A673 (cell line): Measurements from ENCODE around the gene RDH16. TPM values are rescaled to one million over a fixed set of nuclear protein-coding genes. Genes with fewer than 3 reads are reported as not detected.

Experiments
- BruUV-seq: library from RNA; stranded (reverse); fragments of 400-500 nt; replicated peaks from 2 replicates; lab custom pipeline; 2021; lab: Mats Ljungman, UMichigan
- CTCF ChIA-PET: fragments of 300-600 bp; sonication (Branson Sonifier 250); formaldehyde crosslinking; loops from one replicate; lab custom pipeline; 2022; ENCODE audit warnings: antibody characterized with exemption; lab: Charles Lee
- POLR2A ChIA-PET: fragments of 300-600 bp; sonication (Branson Sonifier 250); formaldehyde crosslinking; loops from one replicate; lab custom pipeline; 2022; ENCODE audit warnings: antibody characterized with exemption; ENCODE audit not compliant: low non-redundant PET; lab: Charles Lee
- DNase-seq: peaks from one replicate; pipeline ENCODE4 v3.0.0-alpha.2; 2015; ENCODE audit warnings: low spot score
- H3K27ac ChIP-seq: fragments of 200-600 bp; sonication (generic); 2 replicates; pipeline ENCODE4 v1.5.1; 2016; ENCODE audit warnings: mixed run types, low read depth, mild to moderate bottlenecking, mixed read lengths, antibody characterized with exemption, low read length; ENCODE audit not compliant: poor library complexity, severe bottlenecking
- H3K27me3 ChIP-seq: fragments of 200-600 bp; sonication (generic); replicated peaks from 2 replicates; pipeline ENCODE4 v1.6.1; 2017; ENCODE audit warnings: mixed run types, low read depth, mild to moderate bottlenecking, mixed read lengths, antibody characterized with exemption, low read length; ENCODE audit not compliant: insufficient read depth, poor library complexity
- H3K36me3 ChIP-seq: fragments of 200-600 bp; sonication (generic); 2 replicates; pipeline ENCODE4 v1.6.1; 2016; ENCODE audit warnings: mixed run types, mild to moderate bottlenecking, mixed read lengths, antibody characterized with exemption, low read length; ENCODE audit not compliant: insufficient read depth, poor library complexity, severe bottlenecking
- H3K4me1 ChIP-seq: fragments of 200-600 bp; sonication (generic); 2 replicates; pipeline ENCODE4 v1.6.1; 2017; ENCODE audit warnings: mixed run types, mild to moderate bottlenecking, mixed read lengths, antibody characterized with exemption, low read length; ENCODE audit not compliant: insufficient read depth, poor library complexity, severe bottlenecking
- H3K4me3 ChIP-seq: fragments of 200-600 bp; sonication (generic); 2 replicates; pipeline ENCODE4 v1.5.1; 2016; ENCODE audit warnings: low read depth, mixed run types, mild to moderate bottlenecking, mixed read lengths, low read length; ENCODE audit not compliant: poor library complexity, severe bottlenecking
- H3K9me3 ChIP-seq: fragments of 200-600 bp; sonication (generic); 2 replicates; pipeline ENCODE4 v1.6.1; 2016; ENCODE audit warnings: mixed run types, low read depth, mild to moderate bottlenecking, mixed read lengths, antibody characterized with exemption, low read length; ENCODE audit not compliant: poor library complexity, severe bottlenecking
- CTCF ChIP-seq: fragments of 300-800, 200-600 bp; sonication (generic); conservative IDR thresholded peaks from 2 replicates; pipeline ENCODE4 v1.5.1; 2017; ENCODE audit warnings: low read depth, mild to moderate bottlenecking, antibody characterized with exemption, low read length, moderate library complexity, mixed read lengths
- EZH2 ChIP-seq: fragments of 200-600 bp; sonication (generic); IDR thresholded peaks from 2 replicates; pipeline ENCODE4 v1.6.1; 2017; ENCODE audit warnings: borderline replicate concordance, low read depth, mild to moderate bottlenecking, mixed read lengths, antibody characterized with exemption, low read length; ENCODE audit not compliant: poor library complexity, severe bottlenecking
- intact Hi-C: fragments of 100-400 bp; cut with micrococcal nuclease; formaldehyde crosslinking; loops from one replicate; pipeline ENCODE4 v1.10.0; 2022; ENCODE audit not compliant: unreplicated experiment
- total RNA-seq: library from RNA; stranded (reverse); gene quantifications from 2 replicates; pipeline ENCODE4 v1.2.3, GENCODE V29; 2021

Gene RDH16
- total RNA-seq, 1 experiment from 2014 or later: 0.24 TPM

DNA sequence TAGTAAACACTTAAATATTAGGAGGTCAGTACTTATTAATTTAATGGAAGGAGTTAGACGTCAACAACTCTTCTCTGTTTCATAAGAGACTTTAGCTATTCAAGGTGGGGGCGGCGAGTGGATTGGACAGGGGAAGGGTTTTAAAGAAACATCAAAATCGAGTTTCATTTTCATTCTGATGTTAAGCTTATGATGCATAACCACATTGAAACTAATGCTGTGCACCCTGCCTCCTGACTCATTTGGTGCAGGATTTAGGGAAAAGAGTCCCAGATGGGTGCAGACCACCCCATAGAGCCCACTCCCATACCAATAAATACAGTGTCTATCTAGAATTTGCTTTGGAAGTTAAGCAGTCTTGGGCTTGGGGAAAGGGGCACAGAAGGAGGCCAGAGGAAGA, 41.6 kb upstream of the RDH16 start:
- Histone ChIP-seq H3K36me3 (peaks cover 47% of the 10 kb centered on the region), H3K4me3 (no peak overlapping the region), H3K27me3 (no peaks in the 10 kb centered on the region), H3K27ac (no peak overlapping the region), H3K9me3 (no peaks in the 10 kb centered on the region), H3K4me1 (no peaks in the 10 kb centered on the region)
- BruUV-seq: no TSS peak
- ChIA-PET CTCF (no interaction called here), POLR2A (no interaction called here)
- TF ChIP-seq EZH2 (no peak), CTCF (no peak)
- DNase-seq: no peak
- intact Hi-C loops: no loop called here

DNA sequence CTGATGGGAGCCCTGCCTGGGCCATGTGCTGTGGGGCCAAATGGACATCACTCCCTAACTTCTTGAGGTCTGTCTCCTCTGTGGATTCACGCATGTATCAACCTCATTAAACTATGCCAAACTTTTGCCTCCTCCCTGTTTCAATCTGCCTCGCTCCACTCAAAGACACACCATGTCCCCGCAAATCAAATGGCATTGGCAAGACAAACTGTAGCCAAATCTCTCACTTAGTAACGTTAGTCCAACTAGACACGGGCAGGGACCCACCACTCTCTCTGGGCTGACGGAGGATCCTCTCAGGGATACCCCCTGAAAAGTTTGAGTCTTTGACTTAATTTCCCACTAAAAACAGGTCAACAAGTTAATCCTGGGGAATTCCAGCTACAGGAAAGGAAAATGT, 40.9 kb upstream of the RDH16 start:
- H3K36me3 ChIP-seq: peaks cover 41% of the 10 kb centered on the region
- CTCF ChIA-PET: no interaction called here

GRCh38 chr12:56996793-56997545, 39.6 kb upstream of the RDH16 start:
- POLR2A ChIA-PET: no interaction called here
- Histone ChIP-seq H3K4me3 (no peak overlapping the region), H3K27me3 (no peaks in the 10 kb centered on the region), H3K36me3 (peaks cover 27% of the 10 kb centered on the region), H3K4me1 (no peaks in the 10 kb centered on the region), H3K9me3 (no peaks in the 10 kb centered on the region), H3K27ac (no peak overlapping the region)
- DNase-seq: no peak
- intact Hi-C loops: no loop called here
- CTCF ChIA-PET: no interaction called here
- TF ChIP-seq EZH2 (no peak), CTCF (no peak)
- no TSS peak for BruUV-seq

More for the DNA sequence above, 40.9 kb upstream of the RDH16 start:
- Histone ChIP-seq H3K4me3 (no peak overlapping the region), H3K4me1 (no peaks in the 10 kb centered on the region), H3K9me3 (no peaks in the 10 kb centered on the region), H3K27me3 (no peaks in the 10 kb centered on the region), H3K27ac (no peak overlapping the region)
- TF ChIP-seq EZH2: no peak
- TF ChIP-seq CTCF: no peak
- BruUV-seq: no TSS peak
- no peak for DNase-seq
- intact Hi-C loops: no loop called here
- POLR2A ChIA-PET: no interaction called here
